Head of caudate nucleus (tissue), 42 donors: ENCODE measurements around the gene MTCP1.

ENCODE experiments used
- DNase-seq, 42 donors: peaks; one replicate each; pipeline versions ENCODE4 v3.0.0 to v3.0.0-alpha.2; 2020 to 2021; ENCODE audit warnings: mixed read lengths in 7 of 42
- intact Hi-C: fragments of 100-400 bp; cut with DNase I; formaldehyde crosslinking; loops from one replicate; pipeline ENCODE4 v1.15.0; 2022

The MTCP1 gene

DNA sequence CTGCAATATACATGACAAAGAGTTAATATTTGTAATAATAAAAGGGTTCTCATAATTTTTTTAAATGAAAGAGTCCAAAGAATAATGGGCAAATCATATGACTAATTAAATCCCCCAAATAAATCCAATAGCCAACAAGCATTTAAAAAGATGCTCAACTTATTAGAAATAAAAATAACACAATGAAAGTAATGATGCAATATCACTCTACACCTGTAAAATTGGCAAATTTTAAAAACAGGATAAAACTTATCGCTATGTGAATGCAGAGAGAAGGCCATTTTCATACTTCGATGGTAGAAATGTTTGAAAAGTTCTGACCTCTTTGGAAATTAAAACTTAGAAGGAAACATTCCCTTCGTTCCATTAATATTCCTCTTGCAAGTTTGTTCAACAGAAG lies 50.3 kb downstream of the MTCP1 start:
- no peak for DNase-seq
- intact Hi-C loops: no loop called here
